NCI-H146 (cell line): Measurements from ENCODE around the gene GASK1B.

Source experiments
- DNase-seq: peaks from one replicate; lab custom pipeline; 2025; lab: John Stamatoyannopoulos, UW

The GASK1B gene

DNA sequence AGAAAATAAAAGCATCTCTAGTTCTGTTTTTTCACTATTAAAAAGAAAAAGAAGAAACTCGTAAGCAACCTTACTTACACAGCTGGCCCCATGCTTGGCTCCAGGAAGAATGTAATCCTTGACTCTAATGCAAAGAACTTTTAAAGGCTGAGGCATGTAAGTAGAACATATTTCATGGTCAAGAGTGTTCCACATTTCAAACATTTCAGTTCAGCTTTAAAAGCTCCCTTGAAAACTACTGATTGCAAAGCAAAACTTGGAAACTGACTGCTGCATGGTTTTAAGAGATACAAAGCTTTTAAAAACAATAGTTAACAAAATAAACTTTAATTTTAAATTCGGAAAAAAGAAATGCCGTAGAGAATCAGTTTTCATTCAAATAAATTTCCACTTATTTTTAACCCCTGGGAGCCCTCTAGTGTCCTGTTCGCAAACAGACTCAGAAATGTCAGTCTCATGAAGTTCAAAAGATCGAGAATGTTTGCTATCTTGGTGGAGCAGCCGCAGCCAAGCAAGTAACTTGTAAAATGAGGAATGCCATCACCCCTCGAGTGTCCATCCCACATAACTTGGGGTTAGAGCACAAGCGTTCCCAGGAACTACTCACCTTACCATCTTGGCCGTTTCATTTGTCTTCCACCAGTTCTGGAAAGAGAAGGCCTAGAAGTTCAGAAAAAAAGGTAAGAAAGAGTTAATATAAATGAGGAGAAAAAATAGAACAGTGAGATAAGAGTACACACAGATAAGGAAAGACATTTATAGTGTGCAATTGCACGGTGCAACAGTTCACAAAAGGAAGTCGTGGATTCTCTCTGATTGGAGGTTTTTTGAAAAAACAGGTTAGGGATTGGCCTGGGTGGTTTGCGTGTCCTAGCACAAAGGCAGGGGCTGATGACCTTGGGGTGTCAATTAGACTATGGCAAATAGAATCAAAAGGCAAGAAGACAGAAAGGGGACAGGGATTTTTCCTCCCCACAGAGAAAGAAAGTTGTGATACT is at the start of gene GASK1B:
GASK1B (minus strand) TSS at position 765 of the 998 bp plus-strand sequence. CDS start 1,650 bp downstream, outside the sequence.
- DNase-seq, result peak; percentile 54

DNA sequence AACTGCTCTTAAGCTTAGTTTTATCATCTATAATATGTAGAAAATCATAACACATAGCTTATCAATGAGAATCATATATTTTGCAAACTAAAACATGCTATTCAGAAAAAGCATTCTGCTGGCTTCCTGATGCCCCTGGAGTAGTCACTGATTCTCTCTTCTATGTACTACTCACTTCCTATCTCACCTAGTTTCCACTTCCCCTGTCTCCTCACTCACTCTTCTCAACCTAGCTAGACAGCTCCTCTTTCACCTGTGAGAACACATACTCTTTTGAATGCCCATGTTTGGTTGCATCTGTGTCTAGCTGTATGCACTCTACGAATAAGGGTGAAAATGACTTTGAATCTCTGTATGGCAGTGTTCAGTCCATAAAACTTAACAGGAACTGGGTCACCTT is 46.8 kb upstream of the GASK1B start:
- no peak for DNase-seq

DNA sequence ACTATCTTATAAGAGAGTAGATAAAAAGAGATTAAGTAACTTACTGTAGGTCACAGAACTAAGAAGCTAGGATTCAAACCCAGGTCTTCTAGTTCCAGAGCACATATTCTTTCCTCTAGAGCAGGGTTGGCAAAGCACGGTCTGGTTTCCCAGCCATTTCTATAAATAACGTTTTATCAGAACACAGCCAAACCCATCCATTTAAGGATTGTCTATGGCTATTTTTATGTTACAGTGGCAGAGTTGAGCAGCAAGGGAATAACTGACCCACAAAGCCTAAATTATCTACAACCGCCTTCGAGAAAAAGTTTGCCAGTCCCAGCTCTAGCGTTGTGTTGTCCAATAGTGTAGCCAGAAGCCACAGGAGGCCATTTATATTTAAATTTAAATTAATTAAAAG is 44.9 kb upstream of the GASK1B start:
- DNase-seq, result no peak

DNA sequence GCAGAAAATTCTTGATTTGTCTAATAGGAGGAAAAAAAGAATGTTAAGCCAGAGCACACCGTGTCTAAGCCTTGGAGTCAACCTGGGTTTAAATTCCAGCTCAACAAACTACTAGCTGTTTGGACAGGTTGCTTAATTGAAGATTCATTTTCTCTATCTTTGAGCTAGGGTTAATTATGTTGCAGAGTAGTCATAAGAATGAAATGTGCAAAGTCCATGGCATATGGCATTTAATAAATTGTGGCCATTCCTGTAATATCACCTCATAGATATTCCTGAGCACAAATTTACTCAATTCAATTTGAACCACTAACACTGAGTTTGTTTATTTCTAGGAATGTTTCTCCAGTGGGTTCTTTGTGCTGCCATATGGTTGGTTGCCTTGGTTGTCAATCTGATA is 42.0 kb upstream of the GASK1B start:
- DNase-seq, result no peak

DNA sequence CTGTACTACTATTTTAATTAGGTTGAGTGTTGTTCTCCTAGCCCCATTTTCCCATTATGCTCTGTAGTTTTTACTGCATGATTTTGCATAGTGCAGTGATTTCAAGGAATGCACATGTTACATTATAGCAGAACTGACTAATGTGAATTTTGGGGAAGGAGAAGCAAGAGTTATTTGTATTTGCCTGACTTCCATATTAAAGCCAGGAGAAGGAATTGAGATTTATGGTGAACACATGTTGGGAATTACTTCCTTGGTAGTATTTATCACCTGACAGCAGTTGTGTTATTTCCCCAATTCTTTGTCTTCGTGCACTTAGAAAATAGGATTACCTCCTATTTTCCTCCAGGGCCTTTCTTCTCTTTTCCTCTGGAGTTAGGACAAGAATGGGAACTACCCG is 40.6 kb upstream of the GASK1B start:
- no peak for DNase-seq

DNA sequence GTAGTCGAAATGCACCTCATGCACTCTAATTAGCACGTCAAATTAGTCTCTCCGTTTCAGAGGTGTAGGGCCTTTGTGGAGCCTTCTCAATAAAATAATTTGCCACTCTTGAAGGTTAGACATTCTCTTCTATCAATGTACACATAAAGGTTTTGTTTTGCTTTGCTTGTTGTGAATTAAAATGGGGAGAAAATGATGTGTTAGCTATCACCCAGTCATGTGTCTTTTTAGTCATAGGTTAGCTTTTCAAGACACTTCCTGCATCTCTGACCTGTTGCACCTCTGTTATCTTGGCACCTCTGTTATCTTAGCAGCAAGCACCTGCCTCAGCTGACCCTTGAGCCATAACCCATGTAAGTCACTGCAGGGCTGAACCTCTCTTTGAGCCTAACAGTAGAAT is 38.4 kb upstream of the GASK1B start:
- peak; percentile 57 for DNase-seq

DNA sequence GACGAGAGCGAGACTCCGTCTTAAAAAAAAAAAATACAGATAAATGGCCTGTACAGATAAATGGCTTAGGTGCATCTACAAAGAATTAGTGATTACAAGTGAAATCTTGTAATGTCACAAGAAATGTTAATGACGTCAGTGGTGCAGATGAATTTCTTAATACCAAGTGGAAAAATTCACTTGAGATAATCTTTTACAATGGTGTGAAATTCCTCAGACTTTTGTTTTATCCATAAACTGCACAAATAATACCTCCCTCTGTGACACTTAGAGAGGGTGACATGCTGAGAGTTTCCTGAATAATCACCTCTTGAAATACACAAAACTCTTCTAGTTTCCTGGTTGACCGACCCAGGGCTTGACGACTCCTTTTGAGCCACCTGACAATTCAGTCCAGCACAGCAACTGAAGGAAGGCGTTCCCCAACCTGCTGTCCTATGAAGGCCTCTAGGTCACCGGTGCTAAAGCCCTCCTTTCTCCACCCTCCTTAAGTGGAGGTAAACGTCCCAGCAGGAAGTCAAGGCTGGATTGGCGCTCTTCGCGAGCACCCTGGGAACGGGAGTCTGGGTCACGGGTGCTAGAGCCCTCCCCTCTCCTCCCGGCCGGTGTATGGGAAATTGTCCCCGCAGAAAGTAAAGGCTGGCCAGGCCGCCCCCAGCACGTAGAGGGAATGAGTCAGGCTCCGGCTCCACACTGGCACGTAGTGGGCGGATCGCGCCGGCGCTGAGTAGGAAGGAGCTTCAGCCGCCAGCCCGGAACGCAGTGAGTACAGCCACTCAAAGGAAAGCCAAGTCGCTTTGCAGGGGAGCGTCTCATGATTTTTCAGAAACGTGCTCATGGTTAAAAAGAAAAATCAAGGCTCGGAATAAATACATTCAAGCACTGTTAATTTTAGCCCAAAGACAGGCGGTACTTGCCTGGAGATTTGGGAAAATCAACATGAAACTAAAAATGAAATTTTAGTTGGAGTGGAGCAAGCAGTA is 37.3 kb upstream of the GASK1B start, which contains the start of gene TMEM144:
TMEM144 (plus strand) TSS at position 662 of the 983 bp plus-strand sequence. CDS start 2,182 bp downstream, outside the sequence.
- DNase-seq, result no peak

DNA sequence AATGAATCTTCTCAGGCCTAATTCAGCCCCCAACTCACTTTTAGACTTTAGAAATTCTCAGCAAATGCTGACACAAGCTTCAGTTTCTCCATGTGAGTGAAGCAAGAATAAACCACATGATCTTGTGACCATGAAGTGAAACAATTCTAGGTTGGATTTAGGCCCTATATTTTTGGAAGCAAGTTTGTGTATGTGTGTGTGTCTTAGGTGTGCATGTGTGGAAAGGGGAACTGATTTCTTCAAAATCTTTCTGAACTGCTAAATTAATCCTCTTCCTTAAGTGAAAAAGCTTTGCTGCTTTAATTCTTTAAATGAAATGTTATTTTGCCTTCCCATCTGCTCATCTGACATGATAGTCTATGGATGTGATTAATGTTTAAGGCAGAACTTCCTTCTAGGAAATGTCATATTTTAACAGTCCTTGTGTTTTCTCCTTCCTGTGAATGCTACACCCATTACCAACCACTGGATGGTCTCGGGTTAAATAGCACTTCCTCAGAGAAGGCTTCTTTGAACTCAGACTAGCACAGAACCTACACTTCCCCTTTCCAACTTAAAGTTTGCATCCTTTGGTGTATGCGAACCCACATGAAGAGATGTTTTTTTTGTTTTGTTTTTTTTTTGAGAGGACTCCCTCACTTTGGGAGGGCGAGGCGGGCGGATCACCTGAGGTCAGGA is 36.3 kb upstream of the GASK1B start:
- no peak for DNase-seq

DNA sequence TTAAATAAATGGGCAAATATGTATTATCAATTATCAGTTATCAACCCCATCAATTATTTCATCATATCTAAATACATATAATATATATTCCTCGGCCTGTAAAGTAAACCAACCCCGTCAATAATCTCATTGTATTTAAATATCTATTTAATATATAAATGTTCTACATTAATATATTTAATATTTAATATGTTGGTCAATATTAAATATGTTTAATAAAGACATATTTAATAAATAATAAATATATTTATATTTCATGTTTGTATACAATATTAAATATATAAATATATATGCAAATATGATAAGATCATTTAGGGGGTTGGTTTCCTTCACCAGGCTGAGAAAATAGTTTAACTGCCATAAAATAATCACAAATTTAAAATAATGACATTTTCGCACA is 31.1 kb upstream of the GASK1B start:
- DNase-seq, result no peak

DNA sequence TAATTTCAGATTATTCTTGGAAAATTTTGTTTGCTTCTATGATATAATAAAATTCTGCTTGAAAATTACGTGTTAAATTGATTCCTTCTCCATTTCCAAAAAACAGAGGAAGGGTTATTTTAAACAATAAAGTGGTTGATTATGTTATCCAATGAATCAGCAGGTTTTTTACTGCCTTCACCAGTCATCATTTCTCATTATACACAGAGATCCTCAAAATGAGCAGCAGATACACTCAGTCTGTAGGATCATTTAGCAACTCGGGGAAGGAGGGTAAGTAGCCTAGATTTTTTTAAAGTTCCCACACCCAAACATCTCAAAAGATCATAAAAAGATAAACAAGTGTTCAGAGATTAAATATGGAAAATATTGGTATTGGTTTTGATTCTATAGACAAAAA is 30.6 kb upstream of the GASK1B start:
- DNase-seq, result no peak

DNA sequence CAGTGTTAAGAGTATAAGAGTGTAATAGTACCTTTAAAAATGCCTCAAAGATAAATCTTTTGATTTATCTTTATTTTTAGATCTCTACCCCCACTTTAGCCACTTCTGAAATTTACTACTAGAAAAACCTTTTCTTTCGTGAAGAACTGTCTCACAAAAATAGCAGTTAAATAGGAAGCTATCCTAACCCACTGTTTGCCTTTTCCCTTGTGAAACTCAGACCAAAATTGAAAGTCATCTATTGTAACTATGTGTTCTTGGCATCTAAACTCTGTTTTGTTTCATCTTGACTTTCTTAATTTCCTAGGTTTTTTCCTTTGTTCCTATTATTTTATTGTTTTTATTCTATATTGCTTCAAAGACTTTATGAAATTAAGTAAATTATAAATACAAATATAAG is 29.7 kb upstream of the GASK1B start:
- DNase-seq, result no peak

DNA sequence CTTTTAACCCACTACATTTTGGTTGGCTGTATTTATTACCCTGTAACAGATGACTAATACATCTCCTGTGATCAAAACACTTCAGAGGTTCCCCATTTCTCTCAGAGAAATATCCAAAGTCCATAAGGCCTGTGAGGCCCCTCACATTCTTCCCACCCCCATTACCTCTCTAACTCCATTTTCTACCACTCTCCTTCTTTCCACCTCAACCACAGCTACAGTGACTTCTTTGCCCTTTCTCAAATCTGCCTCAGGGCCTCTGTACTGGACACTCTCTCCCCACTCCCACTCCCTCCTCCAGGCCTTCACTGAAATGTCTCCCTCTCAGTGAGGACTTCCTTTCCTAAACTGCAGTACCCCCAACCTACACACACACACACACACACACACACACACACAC is 29.1 kb upstream of the GASK1B start:
- no peak for DNase-seq

DNA sequence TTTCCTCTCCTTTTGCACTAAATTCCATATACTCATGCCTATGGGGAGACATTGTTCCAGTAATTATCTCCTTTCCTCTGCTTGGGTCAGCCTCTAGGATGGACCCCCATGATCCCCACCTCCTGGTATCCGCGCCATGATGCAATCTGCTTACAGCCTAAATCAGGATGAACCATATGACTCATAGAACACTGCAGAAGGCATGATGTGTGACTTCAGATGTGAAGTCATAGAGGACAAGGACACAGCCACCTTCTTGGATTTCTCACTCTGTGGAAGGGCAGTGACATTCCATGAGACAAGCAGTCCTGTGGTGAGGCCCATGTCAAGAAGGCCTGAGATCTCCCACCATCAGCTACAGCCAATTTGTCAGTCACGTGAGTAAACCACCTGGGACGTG is 28.5 kb upstream of the GASK1B start:
- no peak for DNase-seq

DNA sequence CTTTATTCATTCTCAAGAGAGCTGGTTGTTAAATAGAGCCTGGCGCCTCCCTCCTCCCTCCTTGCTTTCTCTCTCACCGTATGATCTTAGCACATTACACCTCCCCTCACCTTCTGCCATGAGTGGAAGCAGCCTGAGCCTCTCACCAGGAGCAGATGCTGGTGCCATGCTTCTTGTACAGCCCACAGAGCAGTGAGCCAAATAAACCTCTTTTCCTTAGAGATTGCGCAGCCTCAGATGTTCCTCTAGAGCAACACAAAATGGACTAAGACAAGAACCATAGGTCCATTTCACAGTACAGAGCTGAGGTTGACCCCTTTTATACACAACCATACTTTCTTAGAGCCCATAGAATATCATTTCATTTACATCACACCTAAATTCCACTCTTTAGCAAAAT is 27.4 kb upstream of the GASK1B start:
- no peak for DNase-seq

DNA sequence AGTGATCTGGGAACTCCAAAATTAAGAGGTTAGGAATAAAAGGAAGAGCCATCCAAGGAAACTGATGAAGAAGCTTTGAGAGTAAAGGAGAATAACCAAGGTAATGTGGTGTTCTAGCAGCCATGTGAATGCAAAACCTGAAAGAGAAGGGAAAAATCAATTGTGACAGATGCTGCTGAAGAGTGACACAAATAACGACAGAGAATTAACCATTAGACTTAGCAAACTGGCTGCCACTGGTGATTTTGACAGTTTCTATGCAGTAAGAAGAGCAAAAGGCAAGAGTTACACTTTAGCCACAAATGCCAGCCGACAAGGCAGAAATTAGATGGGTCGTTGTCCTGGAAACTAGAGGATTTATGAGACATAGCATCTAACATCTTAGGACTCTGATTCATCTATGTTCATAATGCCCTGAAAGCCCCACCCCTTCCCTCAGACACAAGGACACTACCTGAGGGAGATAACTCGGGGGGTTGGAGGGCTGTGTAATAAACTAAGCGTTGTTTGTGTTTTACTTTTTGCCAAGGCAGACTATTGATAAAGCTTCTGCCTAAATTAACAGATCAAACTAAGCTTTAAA is 24.5 kb upstream of the GASK1B start:
- no peak for DNase-seq

DNA sequence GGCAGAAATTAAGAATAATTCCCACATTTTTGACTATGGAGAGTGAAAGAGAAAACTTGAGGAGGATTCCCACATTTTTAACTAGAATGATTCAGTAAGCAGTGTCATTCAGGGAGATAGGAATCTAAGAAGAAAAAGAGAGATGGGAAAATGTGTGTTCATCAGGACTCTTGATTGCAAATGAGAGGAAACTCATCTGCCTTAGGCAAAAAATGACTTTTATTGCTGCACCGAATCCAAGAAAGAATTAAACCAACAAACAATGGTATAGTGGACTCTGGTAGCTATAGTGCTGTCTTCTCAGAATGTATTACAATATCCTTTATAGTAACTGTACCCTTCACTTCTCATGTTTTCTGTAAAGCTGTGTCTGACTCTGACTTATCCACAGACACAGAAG is 22.5 kb upstream of the GASK1B start:
- DNase-seq, result no peak

DNA sequence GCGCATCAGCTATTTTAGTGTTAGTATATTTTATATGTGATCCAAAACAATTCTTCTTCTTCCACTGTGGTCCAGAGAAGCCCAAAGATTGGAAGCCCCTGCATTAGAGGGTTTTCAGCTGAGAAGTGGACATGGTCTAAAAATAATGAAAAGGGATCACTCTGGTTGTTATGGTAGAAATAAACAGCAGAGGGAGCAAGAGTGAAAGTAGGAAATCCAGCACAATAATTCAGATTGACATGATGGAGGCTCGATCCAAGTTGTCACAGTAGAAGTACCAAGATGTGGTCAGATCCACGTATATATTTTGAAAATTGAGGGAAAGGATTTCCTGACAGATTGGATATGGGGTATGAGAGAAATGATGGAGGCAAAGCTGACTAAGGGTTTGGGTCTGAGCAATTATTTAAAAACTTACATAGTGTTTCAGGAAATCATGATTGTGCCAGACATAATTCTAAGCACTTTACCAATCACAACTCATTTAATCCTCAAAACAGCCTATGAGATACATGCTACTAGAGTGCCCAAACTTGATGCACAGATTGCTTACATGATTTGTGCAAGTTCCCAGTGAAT is 20.4 kb upstream of the GASK1B start:
- peak; percentile 27 for DNase-seq

DNA sequence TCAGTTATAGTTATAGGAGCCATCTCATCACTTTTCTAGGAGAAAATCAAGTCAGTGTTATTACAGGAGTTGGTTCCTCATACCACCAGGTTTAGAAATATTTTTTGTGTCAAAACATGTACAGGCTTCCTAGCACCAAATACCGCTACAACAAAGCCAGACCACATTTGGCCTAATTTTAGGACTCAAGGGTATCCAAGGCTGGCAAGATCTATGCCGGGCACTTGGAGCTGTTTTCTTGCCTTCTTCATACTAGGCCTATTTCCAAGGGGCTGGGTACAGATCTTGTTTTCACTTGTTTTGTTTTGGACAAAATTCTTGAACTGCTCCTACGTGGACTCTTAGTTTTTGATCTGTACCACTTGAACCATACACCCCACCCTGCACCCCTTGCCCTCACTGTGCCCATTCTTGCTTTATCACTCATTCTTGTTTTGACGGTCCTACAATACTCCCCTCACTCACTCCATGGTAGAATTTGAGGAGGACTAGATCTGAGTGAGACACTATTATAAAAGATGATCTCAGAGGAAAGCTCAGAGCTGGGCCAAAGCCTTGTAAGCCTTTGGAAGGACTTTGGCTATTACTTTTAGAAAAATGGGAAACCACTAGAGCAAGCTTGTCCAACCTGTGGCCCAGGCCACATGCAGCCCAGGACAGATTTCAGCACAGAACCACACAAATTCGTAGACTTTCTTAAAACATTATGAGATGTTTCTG is 19.8 kb upstream of the GASK1B start:
- no peak for DNase-seq

DNA sequence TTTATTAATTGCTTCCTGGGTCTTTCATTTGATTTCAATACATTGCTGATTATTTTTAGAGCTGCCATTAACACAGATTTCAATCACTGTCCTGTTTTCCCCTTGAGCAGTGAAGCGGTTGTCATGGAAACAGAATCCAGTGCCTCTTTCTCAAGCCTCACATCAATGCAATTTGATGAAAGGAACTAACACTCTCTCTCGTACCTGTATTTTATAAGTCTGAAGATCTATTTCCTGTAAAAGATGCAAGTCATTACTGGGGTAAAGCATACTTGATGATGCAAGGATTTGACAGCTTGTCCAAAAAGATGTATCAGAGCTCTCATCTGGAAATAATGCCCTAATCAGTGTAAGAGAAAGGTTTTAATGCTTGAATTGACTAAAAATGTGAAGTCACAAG is 17.9 kb upstream of the GASK1B start:
- peak; percentile 12 for DNase-seq

DNA sequence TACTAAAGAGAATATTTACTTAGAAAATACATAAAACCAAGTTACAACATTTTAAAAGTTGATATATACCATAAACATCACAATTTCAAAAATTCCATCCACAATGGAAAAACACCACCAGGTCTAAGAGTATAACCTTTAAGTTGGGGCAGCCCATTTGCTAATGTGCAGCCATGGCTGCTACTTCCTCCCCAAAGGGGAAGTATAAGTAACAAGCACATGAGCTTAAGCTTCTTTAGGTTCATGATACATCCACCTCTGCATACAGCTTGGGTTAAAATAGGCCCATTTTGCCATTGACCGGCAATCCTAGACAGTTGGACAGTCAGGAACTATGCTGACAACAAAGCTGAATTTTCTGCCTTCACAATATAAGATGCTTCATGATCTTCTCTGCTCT is 16.6 kb upstream of the GASK1B start:
- DNase-seq, result no peak
